ENCODE measurements around the gene MYOM1.
"Not testable (repeated sequence)": the region's sequence is repeated elsewhere in the genome, so short reads cannot be mapped to it uniquely, and the experiment has no call there.

MYOM1 gene

GRCh38 chr18:3230401-3231334 lies 10.9 kb upstream of the MYOM1 start:
- Histone ChIP-seq H3K27ac (ENCODE audit: low read depth, low read length) (no peak overlapping the region), H3K9me3 (ENCODE audit: insufficient read depth, low read depth, low read length) (no peaks in the 10 kb centered on the region), H3K27me3 (ENCODE audit: insufficient read depth, low read length) (no peaks in the 10 kb centered on the region), H3K9ac (ENCODE audit: low read depth, low read length) (no peak overlapping the region), H3K4me3 (ENCODE audit: low read length) (no peak overlapping the region), H3K36me3 (ENCODE audit: insufficient read depth, low read length) (no peaks in the 10 kb centered on the region), H3K4me1 (ENCODE audit: insufficient read depth, low read length) (peaks cover 3% of the 10 kb centered on the region; the same call in 1 of the 2 replicates)
- 80% methylated on average over 9 of the region's 9 CpGs for WGBS

DNA sequence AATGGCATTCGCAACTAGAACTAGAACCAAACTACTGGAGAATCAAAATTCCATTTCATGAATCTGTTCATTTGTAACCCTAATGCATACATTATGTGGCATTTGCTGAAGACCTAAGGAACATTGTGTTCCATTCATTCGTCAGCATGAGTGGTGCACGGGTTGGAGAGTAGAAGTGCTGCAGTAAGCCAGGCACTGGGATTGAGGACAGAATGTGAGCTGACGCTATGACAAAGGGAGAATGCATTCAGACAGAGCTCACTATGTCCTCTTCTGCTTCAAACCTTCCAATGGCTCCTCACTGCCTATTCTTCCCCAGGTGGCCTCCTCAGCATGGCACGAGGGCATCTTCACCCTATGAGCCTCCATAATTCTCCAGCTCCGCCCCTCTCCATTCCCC lies 6.3 kb upstream of the MYOM1 start:
- Histone ChIP-seq H3K4me1 (ENCODE audit: insufficient read depth, low read length) (peaks cover 3% of the 10 kb centered on the region; the same call in 1 of the 2 replicates), H3K36me3 (ENCODE audit: insufficient read depth, low read length) (no peaks in the 10 kb centered on the region)
- 91% methylated on average over 6 of the region's 6 CpGs for WGBS

DNA sequence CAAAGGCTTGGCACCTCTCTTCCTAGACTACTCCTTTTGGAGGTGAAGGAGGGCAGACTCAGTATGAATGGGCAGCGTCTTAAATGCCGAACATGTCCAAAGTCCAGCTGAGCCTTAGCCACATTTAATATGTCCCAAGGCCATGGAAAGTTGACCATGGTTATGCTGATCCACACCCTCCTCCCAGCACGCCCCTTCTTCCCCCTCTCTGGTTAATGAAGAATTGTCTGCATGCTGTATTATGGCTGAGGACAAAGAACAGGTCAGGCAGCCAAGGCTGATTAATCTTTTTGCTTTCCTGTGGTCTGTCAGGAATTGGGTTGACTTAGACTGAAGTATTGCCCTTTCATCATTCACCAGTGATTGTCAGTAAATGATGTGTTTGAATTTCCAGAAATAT lies 5.8 kb upstream of the MYOM1 start:
- Histone ChIP-seq H3K4me3 (ENCODE audit: low read length) (no peak overlapping the region), H3K27me3 (ENCODE audit: insufficient read depth, low read length) (no peaks in the 10 kb centered on the region), H3K27ac (ENCODE audit: low read depth, low read length) (no peak overlapping the region), H3K9ac (ENCODE audit: low read depth, low read length) (no peak overlapping the region), H3K4me1 (ENCODE audit: insufficient read depth, low read length) (peaks cover 1% of the 10 kb centered on the region; the same call in 1 of the 2 replicates), H3K9me3 (ENCODE audit: insufficient read depth, low read depth, low read length) (no peaks in the 10 kb centered on the region), H3K36me3 (ENCODE audit: insufficient read depth, low read length) (no peaks in the 10 kb centered on the region)
- 97% methylated on average over 2 of the region's 3 CpGs for WGBS

More for the DNA sequence above, 6.3 kb upstream of the MYOM1 start:
- Histone ChIP-seq H3K9me3 (ENCODE audit: insufficient read depth, low read depth, low read length) (no peaks in the 10 kb centered on the region), H3K27me3 (ENCODE audit: insufficient read depth, low read length) (no peaks in the 10 kb centered on the region), H3K4me3 (ENCODE audit: low read length) (no peak overlapping the region), H3K27ac (ENCODE audit: low read depth, low read length) (no peak overlapping the region), H3K9ac (ENCODE audit: low read depth, low read length) (no peak overlapping the region)

DNA sequence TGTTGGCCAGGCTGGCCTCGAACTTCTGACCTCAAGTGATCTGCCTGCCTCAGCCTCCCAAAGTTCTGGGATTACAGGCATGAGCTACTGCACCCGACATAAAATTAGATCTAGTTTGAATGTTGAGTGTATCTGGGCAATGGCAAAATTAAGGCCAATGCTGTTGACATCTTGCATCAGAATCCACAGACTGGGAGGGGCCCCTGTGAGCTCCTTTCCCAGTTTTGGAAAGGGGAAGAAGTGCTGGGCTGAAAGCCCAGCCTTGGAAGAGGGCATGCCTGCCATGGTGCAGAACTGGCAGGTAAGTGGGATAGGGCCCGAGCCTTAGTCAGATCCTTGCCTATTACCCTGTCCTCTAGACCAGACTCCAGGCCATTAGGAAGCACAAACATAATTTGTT lies 4.5 kb upstream of the MYOM1 start:
- H3K9ac ChIP-seq (ENCODE audit: low read depth, low read length) = no peak overlapping the region
- no peaks in the 10 kb centered on the region for H3K9me3 ChIP-seq (ENCODE audit: insufficient read depth, low read depth, low read length)
- H3K27me3 ChIP-seq (ENCODE audit: insufficient read depth, low read length) = no peaks in the 10 kb centered on the region
- WGBS = 96% methylated on average over 3 of the region's 3 CpGs
- no peak overlapping the region for H3K4me3 ChIP-seq (ENCODE audit: low read length)
- peaks cover 8% of the 10 kb centered on the region for H3K4me1 ChIP-seq (ENCODE audit: insufficient read depth, low read length)
- H3K36me3 ChIP-seq (ENCODE audit: insufficient read depth, low read length) = no peaks in the 10 kb centered on the region
- no peak overlapping the region for H3K27ac ChIP-seq (ENCODE audit: low read depth, low read length)

DNA sequence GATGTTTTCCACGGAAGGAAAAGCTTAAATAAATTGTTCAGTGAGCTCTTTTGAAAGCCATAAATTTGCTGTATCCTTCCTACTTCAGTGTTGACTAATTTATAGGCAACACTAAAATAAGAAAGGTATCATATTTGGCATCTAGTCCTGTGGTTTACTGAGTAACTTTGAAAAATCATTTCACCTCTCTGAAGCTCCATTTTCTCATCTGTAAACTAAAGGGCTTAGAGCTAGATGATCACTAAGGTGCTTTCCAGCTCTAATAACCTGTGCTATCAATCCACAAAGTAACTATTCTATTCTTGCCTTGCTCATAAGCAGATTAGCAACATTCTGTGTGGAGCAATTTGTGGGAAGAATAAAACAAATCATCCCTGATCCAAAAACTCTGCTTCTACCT lies 3.6 kb upstream of the MYOM1 start:
- WGBS = 100% methylated on average over 1 of the region's 1 CpG
- Histone ChIP-seq H3K9me3 (ENCODE audit: insufficient read depth, low read depth, low read length) (no peaks in the 10 kb centered on the region), H3K27ac (ENCODE audit: low read depth, low read length) (no peak overlapping the region), H3K4me1 (ENCODE audit: insufficient read depth, low read length) (peaks cover 8% of the 10 kb centered on the region), H3K9ac (ENCODE audit: low read depth, low read length) (no peak overlapping the region), H3K36me3 (ENCODE audit: insufficient read depth, low read length) (no peaks in the 10 kb centered on the region), H3K4me3 (ENCODE audit: low read length) (no peak overlapping the region), H3K27me3 (ENCODE audit: insufficient read depth, low read length) (no peaks in the 10 kb centered on the region)

DNA sequence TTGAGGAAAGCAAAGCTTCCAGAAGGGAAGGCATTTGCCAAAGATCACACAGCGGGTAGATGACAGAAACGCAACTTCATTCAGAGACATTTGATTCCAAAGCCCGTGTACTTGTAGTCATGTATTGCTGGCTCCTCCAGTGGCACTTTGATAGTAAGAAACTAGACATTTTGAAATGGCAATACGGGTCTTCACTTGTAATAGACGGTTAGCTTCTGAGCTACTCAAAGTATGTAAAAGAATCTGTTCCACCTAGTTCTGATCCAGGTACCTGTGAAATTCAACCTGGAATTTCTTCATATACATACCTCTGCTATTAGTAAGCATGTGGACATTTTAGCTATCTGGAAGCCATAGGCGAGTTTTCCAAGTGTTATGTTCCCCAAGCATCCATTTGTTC lies 1.7 kb upstream of the MYOM1 start:
- Histone ChIP-seq H3K9ac (ENCODE audit: low read depth, low read length) (no peak overlapping the region), H3K9me3 (ENCODE audit: insufficient read depth, low read depth, low read length) (no peaks in the 10 kb centered on the region), H3K4me3 (ENCODE audit: low read length) (no peak overlapping the region), H3K27me3 (ENCODE audit: insufficient read depth, low read length) (no peaks in the 10 kb centered on the region), H3K27ac (ENCODE audit: low read depth, low read length) (no peak overlapping the region), H3K36me3 (ENCODE audit: insufficient read depth, low read length) (no peaks in the 10 kb centered on the region), H3K4me1 (ENCODE audit: insufficient read depth, low read length) (peaks cover 13% of the 10 kb centered on the region)
- 93% methylated on average over 6 of the region's 6 CpGs for WGBS

GRCh38 chr18:3220868-3221267 lies 1.1 kb upstream of the MYOM1 start:
- H3K27me3 ChIP-seq (ENCODE audit: insufficient read depth, low read length); H3K4me3 ChIP-seq (ENCODE audit: low read length); H3K36me3 ChIP-seq (ENCODE audit: insufficient read depth, low read length); H3K27ac ChIP-seq (ENCODE audit: low read depth, low read length); H3K9me3 ChIP-seq (ENCODE audit: insufficient read depth, low read depth, low read length); H3K9ac ChIP-seq (ENCODE audit: low read depth, low read length): not testable (repeated sequence)
- WGBS = 93% methylated on average over 4 of the region's 4 CpGs
- peaks cover 13% of the 10 kb centered on the region for H3K4me1 ChIP-seq (ENCODE audit: insufficient read depth, low read length)

- H3K27ac ChIP-seq (ENCODE audit: low read depth, low read length) = no peak overlapping the region
- no peaks in the 10 kb centered on the region for H3K27me3 ChIP-seq (ENCODE audit: insufficient read depth, low read length)
- no peaks in the 10 kb centered on the region for H3K9me3 ChIP-seq (ENCODE audit: insufficient read depth, low read depth, low read length)
- H3K4me3 ChIP-seq (ENCODE audit: low read length) = no peak overlapping the region
- peaks cover 13% of the 10 kb centered on the region for H3K4me1 ChIP-seq (ENCODE audit: insufficient read depth, low read length)
- 93% methylated on average over 8 of the region's 8 CpGs for WGBS
- H3K9ac ChIP-seq (ENCODE audit: low read depth, low read length) = no peak overlapping the region
- H3K36me3 ChIP-seq (ENCODE audit: insufficient read depth, low read length) = no peaks in the 10 kb centered on the region
Observed at GRCh38 chr18:3219241-3219630, 532 bp downstream of the MYOM1 start.

- peaks cover 13% of the 10 kb centered on the region for H3K4me1 ChIP-seq (ENCODE audit: insufficient read depth, low read length)
- H3K9me3 ChIP-seq (ENCODE audit: insufficient read depth, low read depth, low read length) = no peaks in the 10 kb centered on the region
- no peaks in the 10 kb centered on the region for H3K27me3 ChIP-seq (ENCODE audit: insufficient read depth, low read length)
- no peaks in the 10 kb centered on the region for H3K36me3 ChIP-seq (ENCODE audit: insufficient read depth, low read length)
- no peak overlapping the region for H3K9ac ChIP-seq (ENCODE audit: low read depth, low read length)
- H3K4me3 ChIP-seq (ENCODE audit: low read length) = no peak overlapping the region
- no peak overlapping the region for H3K27ac ChIP-seq (ENCODE audit: low read depth, low read length)
- WGBS = no CpG with 5 or more reads among the region's 2 CpGs
Observed at GRCh38 chr18:3218819-3219218, 949 bp downstream of the MYOM1 start.

- no peak overlapping the region for H3K4me3 ChIP-seq (ENCODE audit: low read length)
- H3K9me3 ChIP-seq (ENCODE audit: insufficient read depth, low read depth, low read length) = no peaks in the 10 kb centered on the region
- H3K27me3 ChIP-seq (ENCODE audit: insufficient read depth, low read length) = no peaks in the 10 kb centered on the region
- no peaks in the 10 kb centered on the region for H3K36me3 ChIP-seq (ENCODE audit: insufficient read depth, low read length)
- H3K27ac ChIP-seq (ENCODE audit: low read depth, low read length) = no peak overlapping the region
- WGBS = 67% methylated on average over 3 of the region's 3 CpGs
- no peak overlapping the region for H3K9ac ChIP-seq (ENCODE audit: low read depth, low read length)
- peaks cover 13% of the 10 kb centered on the region for H3K4me1 ChIP-seq (ENCODE audit: insufficient read depth, low read length)
Observed at GRCh38 chr18:3217948-3218647, 1.7 kb downstream of the MYOM1 start.

GRCh38 chr18:3216987-3217386 lies 2.8 kb downstream of the MYOM1 start:
- Histone ChIP-seq H3K27ac (ENCODE audit: low read depth, low read length) (no peak overlapping the region), H3K4me1 (ENCODE audit: insufficient read depth, low read length) (peaks cover 14% of the 10 kb centered on the region), H3K36me3 (ENCODE audit: insufficient read depth, low read length) (no peaks in the 10 kb centered on the region), H3K4me3 (ENCODE audit: low read length) (no peak overlapping the region), H3K27me3 (ENCODE audit: insufficient read depth, low read length) (no peaks in the 10 kb centered on the region), H3K9me3 (ENCODE audit: insufficient read depth, low read depth, low read length) (no peaks in the 10 kb centered on the region), H3K9ac (ENCODE audit: low read depth, low read length) (no peak overlapping the region)
- WGBS = 88% methylated on average over 5 of the region's 5 CpGs

Measured in HUES64 (cell line).